Measurements from ENCODE around the gene TSPEAR.

GRCh38 chr21:44529503-44530125 lies 181.8 kb downstream of the TSPEAR start:
- TF ChIP-seq CTCF (IDR thresholded peaks at IDR 0.05) (no peak), EZH2 (IDR thresholded peaks at IDR 0.05; ENCODE audit: borderline replicate concordance, insufficient read depth, low read depth, low read length, poor library complexity, severe bottlenecking) (no peak)

Data from B cell (primary cell).